GF-D8 (cell line): ENCODE measurements around the gene TNFAIP8.

ENCODE experiments used
- DNase-seq: peaks from one replicate; lab custom pipeline; 2025; lab: John Stamatoyannopoulos, UW

Gene TNFAIP8

GRCh38 chr5:119347991-119348390 lies 7.8 kb upstream of the TNFAIP8 start:
- no peak for DNase-seq

DNA sequence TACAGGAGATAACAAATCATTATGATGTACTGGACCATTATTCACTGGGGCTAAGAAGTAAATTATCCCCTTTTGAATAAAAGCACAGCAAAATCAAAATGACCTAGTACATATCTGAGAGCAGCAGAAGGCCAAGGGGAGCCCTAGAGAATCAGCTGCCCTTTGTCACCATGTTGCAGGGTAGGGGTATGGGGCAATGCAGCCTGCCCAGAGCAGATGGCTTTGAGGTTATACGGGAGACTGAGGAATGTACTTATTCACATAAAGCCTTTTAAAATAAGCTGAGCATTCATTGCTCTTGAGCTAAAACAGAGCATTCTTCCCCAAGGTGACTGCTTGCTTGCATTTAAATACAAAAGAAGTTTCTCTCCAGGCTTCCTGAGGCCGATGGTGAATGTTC lies 2.6 kb upstream of the TNFAIP8 start:
- no peak for DNase-seq

GRCh38 chr5:119353686-119354366 lies 2.0 kb upstream of the TNFAIP8 start:
- no peak for DNase-seq

GRCh38 chr5:119354537-119355243 lies 1.1 kb upstream of the TNFAIP8 start:
- DNase-seq: no peak

- no peak for DNase-seq
Observed at GRCh38 chr5:119355244-119355638, 578 bp upstream of the TNFAIP8 start.

- no peak for DNase-seq
Observed at GRCh38 chr5:119356612-119357188, 881 bp downstream of the TNFAIP8 start.

GRCh38 chr5:119357270-119357669 lies 1.5 kb downstream of the TNFAIP8 start:
- no peak for DNase-seq

DNA sequence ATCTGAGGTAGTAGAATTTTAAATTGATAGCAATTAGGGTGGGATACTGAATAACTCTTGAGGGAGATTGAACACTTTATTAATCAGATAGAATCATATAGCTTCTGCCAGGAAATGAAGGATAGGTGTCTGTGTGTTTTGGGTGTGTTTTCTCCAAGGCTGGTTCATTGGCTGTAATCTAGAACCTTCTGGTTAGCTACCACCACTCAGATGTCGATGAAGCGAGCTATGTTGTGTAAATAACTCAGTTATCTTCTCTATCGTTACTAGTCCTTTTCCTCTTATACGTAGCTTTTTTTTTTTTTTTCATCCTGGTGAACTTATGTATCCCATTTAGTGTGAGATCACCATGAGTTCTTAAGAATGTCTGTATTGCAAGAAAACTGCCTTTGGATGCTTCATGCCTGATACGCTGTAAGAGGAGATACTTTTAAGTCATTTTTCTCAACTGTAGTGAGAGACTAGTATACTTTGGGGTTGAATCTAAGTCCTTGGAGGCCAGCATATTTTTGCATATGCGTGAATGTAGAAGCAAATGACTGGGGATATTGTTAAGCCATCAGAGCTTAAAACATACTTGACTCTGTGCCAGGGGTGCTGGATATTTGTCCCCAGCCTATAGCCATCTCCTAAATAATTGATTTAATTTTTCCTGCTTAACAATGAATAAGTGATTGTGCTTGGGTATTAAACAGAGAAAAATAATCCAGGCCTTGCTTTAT lies 2.1 kb downstream of the TNFAIP8 start:
- no peak for DNase-seq

GRCh38 chr5:119358530-119358900 lies 2.7 kb downstream of the TNFAIP8 start:
- peak; percentile 21 for DNase-seq

- DNase-seq: no peak
Observed at GRCh38 chr5:119358901-119359603, 3.2 kb downstream of the TNFAIP8 start.

DNA sequence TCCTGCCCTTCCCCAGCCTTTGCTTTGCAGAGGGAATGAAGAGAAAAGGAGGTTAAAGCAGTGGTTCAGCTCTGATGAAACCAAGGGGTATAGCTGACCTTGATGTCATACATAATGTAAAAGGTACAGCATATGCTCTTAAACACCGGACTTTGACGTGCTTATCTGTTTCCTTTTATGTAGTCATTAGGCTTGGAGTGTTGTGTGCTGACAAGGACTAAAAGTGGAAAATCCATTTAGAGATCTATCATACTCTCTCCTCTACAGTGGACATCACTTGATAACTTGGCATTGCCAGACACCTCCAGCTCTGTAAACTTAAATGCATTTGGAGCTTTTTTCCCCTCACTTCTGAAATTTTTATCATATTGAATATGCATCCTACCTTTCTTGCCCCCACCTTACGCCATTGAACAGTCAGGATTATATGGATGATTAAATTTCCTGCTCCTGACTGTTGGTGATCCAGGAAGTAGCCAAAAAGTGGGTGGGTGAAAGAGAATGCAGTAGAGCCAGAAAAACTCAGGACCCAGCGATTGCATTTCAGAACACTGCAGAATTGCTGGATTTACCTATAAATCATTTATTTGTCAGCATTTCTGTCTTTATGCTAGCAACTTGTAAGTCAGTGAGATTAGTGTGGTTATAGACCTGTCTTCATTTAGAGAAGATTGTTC lies 4.1 kb downstream of the TNFAIP8 start:
- no peak for DNase-seq

DNA sequence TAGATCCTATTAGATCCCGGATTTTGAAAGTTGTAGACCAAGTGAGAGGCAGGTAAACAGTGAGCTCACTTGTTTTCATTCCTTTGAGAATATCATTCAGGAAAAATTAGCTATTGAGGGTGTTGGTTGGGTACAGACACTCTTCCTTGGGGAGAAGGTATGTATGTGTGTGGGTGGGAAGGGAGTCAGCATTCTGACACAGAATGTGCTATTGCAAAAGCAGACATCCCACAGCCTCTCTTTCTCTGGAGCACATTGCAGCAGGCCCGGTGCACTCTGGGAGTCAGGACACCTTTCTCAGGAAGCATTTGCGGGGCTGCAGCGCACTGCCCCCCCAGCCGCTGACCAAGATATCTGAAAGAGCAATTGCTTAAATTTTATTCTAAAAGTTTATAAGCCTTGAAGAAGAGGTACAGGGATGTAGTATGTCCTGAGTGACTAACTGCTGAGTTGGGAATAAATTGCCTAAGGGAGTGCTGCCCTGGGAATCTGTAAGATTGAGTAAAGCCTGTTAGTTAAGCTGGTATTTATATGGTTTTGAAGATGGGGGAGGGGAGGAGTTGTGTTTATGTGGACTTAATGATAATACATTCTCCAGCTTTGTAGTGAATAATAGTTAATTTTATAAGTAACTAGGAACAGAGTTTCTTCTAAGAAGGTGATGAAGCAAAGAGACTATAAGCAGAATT lies 5.2 kb downstream of the TNFAIP8 start:
- no peak for DNase-seq

DNA sequence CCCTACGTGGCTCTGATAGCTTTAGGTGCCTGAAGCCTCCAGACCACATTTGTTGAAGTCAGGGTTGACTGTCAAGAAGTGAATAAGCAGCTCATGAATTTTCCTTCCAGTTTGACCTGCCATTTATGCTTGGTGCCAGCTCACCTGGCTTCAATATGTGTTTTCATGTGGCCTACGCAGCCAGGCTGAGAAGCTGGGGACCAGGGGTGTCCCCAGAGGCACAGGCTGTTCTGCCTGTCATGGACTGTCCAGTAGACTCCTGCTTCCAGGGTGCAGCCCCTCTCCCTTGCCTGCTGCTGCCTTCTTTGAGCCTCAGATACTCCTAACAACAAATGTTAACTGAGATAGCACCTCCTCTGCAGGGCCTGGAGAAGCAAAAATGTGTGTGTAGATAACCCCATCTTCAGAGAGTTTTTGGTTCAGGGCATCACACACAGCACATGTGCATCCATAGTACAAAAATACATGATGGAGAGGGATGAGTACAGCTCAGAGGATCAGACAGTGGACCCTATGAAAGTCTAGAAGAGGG lies 5.8 kb downstream of the TNFAIP8 start:
- no peak for DNase-seq

DNA sequence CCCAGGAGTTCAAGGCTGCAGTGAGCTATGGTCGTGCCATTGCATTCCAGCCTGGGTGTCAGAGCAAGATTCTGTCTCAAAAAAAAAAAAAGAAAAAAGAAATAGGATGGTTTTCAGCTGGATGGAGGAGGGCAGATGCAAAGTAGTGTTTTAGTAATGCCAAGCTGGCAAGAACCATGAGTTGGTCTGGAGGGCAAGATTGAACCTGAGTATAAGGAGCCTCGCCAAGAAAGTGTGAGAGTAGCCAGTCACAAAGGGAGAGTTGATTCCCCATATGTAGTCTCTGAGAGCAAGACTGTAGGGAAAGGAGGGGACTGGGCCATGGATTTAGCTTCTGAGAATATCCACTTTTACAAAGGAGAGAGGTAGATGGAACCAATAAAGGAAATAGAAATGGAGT lies 6.9 kb downstream of the TNFAIP8 start:
- DNase-seq: no peak

GRCh38 chr5:119363271-119363670 lies 7.5 kb downstream of the TNFAIP8 start:
- no peak for DNase-seq

DNA sequence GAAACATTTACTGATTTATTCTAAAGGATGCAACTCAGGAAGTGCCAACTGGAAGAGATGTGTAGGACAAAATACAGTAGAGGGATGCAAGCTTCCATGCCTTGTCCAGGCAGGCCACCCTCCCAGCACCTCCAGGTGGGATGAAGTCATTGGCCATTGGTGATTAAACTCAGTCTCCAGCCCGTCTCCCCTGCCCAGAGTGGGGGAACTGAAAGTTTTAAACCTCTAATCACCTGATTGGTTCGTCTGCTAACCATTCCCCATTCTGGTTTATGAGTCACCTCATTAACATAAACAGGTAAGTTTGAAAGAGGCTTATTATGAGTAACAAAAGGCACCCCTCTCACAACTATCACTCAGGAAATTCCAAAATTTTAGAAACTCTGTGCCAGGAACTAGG lies 8.1 kb downstream of the TNFAIP8 start:
- no peak for DNase-seq

DNA sequence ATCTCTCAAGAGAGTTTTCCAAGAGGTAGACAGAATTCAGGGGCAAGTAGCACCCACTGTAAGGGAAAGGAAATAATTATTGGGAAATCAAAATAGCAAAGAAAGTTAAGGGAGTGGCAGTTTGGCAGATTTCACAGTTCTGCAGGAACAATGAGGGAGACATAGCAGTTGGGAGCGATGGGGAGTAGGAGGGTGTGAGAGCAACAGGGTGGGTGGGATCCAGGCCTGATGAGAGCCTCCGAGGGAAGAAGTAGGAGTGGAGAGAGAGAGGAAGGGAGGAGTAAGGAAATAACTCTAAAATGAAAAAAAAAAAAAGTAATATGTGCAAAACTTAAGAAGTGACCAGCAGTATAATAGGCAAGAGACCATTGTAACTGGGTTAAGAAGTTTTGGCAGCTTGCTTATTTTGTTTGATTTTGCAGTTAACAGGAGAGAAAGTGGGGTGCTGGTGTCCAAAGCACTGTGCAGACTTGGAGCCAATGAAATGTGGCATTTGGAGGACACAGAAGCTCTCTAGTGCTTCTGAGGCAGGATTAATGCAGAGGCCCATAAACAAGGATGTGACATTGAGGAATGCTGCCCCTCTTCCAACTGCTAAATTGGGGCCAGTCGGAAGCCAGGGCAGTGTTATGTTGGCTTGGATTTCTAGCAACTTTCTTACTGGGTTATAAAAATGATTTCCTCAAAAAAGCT lies 10.2 kb downstream of the TNFAIP8 start:
- DNase-seq: no peak

DNA sequence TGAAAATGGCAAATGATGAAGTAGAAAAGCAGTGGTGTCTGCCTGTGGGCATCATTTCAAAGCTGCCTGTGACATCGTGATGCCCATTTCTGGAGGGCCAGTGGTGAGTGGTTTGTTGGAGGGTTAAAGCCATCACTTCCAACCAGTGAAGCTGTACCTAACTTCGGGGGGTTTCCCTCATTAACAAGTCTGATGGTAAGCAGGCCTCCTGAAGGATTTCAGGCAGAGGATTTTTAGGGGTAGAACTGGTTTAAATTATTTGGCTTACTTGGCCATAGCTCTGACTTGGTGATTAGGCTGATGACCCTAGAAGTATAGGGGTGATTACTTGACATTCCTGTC lies 10.7 kb downstream of the TNFAIP8 start:
- no peak for DNase-seq

DNA sequence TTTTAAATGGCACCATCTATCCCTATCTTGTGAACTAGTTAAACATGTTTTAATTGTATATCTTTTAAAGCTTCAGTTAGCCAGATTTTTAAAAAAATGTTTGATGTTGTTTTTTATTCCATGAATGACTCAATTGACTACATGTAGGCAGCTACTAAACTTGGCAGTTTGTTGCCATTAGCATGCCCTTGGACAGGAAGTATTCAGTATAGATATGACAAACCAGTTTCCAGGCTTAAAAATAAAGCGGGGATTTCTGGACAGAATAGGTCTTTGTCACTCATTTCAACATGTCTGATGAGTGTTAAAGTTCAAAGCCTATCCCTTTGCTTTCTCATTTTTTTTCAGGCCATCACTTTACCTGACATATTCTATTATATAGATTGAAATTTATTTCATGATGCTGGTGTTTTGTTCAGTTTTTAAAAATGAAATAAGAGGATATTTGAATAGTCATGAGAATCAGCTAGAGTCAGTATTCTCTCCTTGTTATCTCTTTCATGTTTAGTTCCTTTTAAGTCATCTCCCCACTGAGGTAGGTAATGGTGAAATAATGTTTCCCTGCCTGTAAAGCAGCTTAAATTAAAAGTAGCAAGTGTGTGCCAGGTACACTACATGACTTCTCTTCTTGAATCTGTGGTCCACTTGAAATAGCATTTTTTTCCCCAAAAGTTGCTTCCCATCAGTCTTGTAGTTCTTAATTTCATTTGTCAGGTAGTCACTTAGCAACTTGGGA lies 11.9 kb downstream of the TNFAIP8 start:
- no peak for DNase-seq

DNA sequence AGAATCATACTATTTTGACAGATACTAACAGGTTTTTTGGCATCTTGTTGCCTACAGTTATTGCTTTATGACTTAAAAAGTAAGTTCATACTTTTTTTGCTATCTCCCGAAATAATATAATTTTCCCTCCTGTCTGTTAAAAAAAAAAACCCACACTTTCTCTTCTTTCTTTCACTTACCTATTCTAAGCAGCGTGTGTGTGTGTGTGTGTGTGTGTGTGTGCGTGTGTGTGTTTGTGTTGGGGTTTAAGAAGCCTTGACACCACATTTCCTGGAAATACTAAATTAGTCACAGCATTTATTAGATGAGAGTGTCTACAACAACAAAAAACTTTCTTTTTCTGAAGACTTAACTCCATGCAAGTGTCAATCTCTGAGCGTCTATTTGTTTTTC lies 12.4 kb downstream of the TNFAIP8 start:
- DNase-seq: no peak
